WTC11 (cell line): Measurements from ENCODE around the gene ASB4.

Experiments used
- ATF6 ChIP-seq: sonication (generic); formaldehyde crosslinking; IDR thresholded peaks from 2 replicates; pipeline ENCODE4 v1.8.1; 2023; ENCODE audit warnings: mild to moderate bottlenecking, missing genetic modification reagents
- ETV6 ChIP-seq: sonication (generic); formaldehyde crosslinking; IDR thresholded peaks from 2 replicates; pipeline ENCODE4 v1.8.1; 2022; ENCODE audit warnings: mild to moderate bottlenecking, missing genetic modification reagents
- FOXJ3 ChIP-seq: sonication (generic); formaldehyde crosslinking; IDR thresholded peaks from 2 replicates; pipeline ENCODE4 v1.9.0; 2021; ENCODE audit warnings: missing genetic modification reagents, mild to moderate bottlenecking, borderline replicate concordance
- GABPB1 ChIP-seq: sonication (generic); formaldehyde crosslinking; IDR thresholded peaks from 2 replicates; pipeline ENCODE4 v1.8.1; 2023; ENCODE audit warnings: mild to moderate bottlenecking, missing genetic modification reagents
- HMGXB4 ChIP-seq: sonication (generic); formaldehyde crosslinking; IDR thresholded peaks from 2 replicates; pipeline ENCODE4 v1.8.1; 2023; ENCODE audit warnings: mild to moderate bottlenecking, moderate library complexity, missing genetic modification reagents
- MAX ChIP-seq: sonication (generic); formaldehyde crosslinking; IDR thresholded peaks from 2 replicates; pipeline ENCODE4 v1.8.0; 2022; ENCODE audit warnings: mild to moderate bottlenecking, missing genetic modification reagents
- NFE2L1 ChIP-seq: sonication (generic); formaldehyde crosslinking; IDR thresholded peaks from 2 replicates; pipeline ENCODE4 v1.8.1; 2023; ENCODE audit warnings: missing genetic modification reagents
- RELA ChIP-seq: sonication (generic); formaldehyde crosslinking; IDR thresholded peaks from 2 replicates; pipeline ENCODE4 v1.8.1; 2022; ENCODE audit warnings: missing genetic modification reagents, mild to moderate bottlenecking, borderline replicate concordance
- ZNF138 ChIP-seq: sonication (generic); formaldehyde crosslinking; conservative IDR thresholded peaks from 2 replicates; pipeline ENCODE4 v1.8.1; 2022; ENCODE audit warnings: mild to moderate bottlenecking, moderate library complexity, missing genetic modification reagents
- TF ChIP-seq, protein P1 (sequence below): fragments of 200-600 bp; IDR thresholded peaks from 2 replicates; pipeline ENCODE4 v1.8.0; 2022; ENCODE audit warnings: antibody characterized with exemption
- TF ChIP-seq, protein P2 (sequence below): sonication (generic); formaldehyde crosslinking; IDR thresholded peaks from 2 replicates; pipeline ENCODE4 v1.8.1; 2022; ENCODE audit warnings: low read depth, mild to moderate bottlenecking, moderate library complexity, missing genetic modification reagents, borderline replicate concordance

DNA sequence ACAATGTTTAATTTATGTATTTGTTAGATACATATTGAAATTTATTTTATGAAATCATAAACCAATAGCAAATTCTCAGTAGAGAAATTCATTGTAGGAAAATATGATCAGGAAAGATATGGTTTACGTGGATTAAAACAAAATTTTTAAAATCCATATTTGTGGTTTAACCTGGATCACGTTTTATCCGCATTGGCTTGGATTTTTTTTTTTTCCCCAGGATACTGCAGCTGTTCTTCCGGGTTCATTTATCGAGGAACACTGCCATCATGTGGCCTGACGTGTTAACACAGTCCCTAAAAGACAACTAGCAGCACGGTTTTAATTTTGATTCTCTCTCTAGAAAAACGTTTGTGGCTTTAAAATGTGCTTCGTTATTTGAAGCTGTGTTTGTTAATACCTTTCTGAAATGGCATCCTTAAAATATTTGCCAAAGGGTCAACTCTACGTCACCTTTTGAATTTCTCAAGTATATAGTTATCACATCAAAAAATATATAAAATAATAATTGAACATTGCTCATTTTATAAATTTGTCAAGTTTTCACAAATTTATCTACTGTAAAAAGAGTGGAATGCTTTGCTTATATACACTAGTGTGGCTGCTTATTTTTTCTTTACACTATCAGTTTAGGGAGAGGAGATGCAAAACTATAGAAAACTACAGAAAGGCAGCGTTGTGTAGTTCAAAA is 8.7 kb upstream of the ASB4 start:
- TF ChIP-seq NFE2L1 (CRISPR knock-in tag) (no peak), HMGXB4 (CRISPR knock-in tag) (no peak), ATF6 (CRISPR knock-in tag) (no peak), RELA (CRISPR knock-in tag) (no peak), GABPB1 (CRISPR knock-in tag) (no peak), ETV6 (CRISPR knock-in tag) (no peak), ZNF138 (no peak), MAX (CRISPR knock-in tag) (no peak), FOXJ3 (no peak)
- TF ChIP-seq, protein P1, sequence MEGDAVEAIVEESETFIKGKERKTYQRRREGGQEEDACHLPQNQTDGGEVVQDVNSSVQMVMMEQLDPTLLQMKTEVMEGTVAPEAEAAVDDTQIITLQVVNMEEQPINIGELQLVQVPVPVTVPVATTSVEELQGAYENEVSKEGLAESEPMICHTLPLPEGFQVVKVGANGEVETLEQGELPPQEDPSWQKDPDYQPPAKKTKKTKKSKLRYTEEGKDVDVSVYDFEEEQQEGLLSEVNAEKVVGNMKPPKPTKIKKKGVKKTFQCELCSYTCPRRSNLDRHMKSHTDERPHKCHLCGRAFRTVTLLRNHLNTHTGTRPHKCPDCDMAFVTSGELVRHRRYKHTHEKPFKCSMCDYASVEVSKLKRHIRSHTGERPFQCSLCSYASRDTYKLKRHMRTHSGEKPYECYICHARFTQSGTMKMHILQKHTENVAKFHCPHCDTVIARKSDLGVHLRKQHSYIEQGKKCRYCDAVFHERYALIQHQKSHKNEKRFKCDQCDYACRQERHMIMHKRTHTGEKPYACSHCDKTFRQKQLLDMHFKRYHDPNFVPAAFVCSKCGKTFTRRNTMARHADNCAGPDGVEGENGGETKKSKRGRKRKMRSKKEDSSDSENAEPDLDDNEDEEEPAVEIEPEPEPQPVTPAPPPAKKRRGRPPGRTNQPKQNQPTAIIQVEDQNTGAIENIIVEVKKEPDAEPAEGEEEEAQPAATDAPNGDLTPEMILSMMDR: no peak
- TF ChIP-seq, protein P2, sequence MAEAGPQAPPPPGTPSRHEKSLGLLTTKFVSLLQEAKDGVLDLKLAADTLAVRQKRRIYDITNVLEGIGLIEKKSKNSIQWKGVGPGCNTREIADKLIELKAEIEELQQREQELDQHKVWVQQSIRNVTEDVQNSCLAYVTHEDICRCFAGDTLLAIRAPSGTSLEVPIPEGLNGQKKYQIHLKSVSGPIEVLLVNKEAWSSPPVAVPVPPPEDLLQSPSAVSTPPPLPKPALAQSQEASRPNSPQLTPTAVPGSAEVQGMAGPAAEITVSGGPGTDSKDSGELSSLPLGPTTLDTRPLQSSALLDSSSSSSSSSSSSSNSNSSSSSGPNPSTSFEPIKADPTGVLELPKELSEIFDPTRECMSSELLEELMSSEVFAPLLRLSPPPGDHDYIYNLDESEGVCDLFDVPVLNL (CRISPR knock-in tag): no peak
